HG02798 (cell line): Measurements from ENCODE around the gene LSM4.
"Not testable (repeated sequence)": the region's sequence is repeated elsewhere in the genome, so short reads cannot be mapped to it uniquely, and the experiment has no call there.

Experiments
- ATAC-seq: cut with Tn5 transposase; IDR thresholded peaks from one replicate; pipeline ENCODE4 v1.9.1; 2021; ENCODE audit warnings: mild to moderate bottlenecking; ENCODE audit not compliant: unreplicated experiment, poor library complexity

The LSM4 gene

GRCh38 chr19:18342090-18342632 is 19.3 kb upstream of the LSM4 start:
- no peak for ATAC-seq

- peak; percentile 47 for ATAC-seq
Measured at GRCh38 chr19:18340990-18341868, 18.4 kb upstream of the LSM4 start.

- ATAC-seq = peak; percentile 75
Measured at GRCh38 chr19:18340190-18340989, 17.5 kb upstream of the LSM4 start, which contains the start of gene PGPEP1. Gene PGPEP1, plus strand, starts transcription at chr19:18340598. Its CDS starts 84 bp downstream, at chr19:18340682.

- no peak for ATAC-seq
Measured at GRCh38 chr19:18339723-18340122, 16.8 kb upstream of the LSM4 start.

DNA sequence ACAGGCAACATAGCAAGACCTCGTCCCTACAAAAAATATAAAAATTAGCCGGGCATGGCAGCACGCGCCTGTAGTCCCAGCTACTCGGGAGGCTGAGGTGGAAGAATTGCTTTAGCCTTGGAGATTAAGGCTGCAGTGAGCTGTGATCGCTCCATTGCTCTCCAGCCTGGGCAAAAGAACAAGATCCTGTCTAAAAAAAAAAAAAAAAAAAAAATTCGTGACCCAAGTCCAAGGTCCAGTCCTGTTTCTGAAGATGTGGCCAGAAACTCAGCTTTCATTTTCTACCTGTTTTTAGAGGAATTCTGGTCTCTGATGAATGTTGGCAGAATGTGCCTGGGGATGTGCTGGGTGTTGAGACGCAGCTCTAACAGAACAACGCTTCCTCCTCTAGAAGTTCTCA is 15.7 kb upstream of the LSM4 start:
- ATAC-seq = no peak

GRCh38 chr19:18336121-18336520 is 13.2 kb upstream of the LSM4 start:
- ATAC-seq = no peak

DNA sequence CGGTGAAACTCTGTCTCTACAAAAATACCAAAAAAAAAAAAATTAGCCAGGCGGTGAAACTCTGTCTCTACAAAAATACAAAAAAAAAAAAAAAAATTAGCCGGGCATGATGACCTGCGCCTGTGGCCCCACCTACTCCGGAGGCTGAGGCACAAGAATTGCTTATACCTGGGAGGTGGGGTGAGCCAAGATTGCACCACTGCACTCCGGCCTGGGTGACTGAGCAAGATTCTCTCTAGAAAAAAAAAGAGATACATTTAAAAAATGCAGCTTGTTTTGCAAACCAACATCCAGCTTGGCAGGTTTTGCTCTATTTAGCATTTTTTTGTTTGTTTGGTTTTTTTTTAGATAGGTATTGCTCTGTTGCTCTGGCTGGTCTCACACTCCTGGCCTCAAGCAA is 10.8 kb upstream of the LSM4 start:
- ATAC-seq = no peak

- no peak for ATAC-seq
Measured at GRCh38 chr19:18332917-18333530, 10.1 kb upstream of the LSM4 start.

- no peak for ATAC-seq
Measured at GRCh38 chr19:18330868-18331267, 8.0 kb upstream of the LSM4 start.

DNA sequence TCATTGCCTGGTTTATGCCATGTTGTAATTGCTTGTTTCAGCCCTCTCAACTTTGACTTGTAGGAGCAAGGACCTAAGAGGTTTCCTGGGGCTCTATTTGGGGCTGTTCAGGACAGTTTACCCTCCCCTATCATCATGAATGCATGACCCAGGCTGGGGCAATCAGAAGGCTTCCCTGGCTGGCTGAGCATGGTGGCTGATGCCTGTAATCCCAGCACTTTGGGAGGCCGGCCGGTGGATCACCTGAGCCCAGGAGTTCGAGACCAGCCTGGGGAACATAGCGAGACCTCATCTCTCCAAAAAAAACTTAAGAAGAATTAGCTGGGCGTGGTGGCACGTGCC is 6.1 kb upstream of the LSM4 start:
- no peak for ATAC-seq

DNA sequence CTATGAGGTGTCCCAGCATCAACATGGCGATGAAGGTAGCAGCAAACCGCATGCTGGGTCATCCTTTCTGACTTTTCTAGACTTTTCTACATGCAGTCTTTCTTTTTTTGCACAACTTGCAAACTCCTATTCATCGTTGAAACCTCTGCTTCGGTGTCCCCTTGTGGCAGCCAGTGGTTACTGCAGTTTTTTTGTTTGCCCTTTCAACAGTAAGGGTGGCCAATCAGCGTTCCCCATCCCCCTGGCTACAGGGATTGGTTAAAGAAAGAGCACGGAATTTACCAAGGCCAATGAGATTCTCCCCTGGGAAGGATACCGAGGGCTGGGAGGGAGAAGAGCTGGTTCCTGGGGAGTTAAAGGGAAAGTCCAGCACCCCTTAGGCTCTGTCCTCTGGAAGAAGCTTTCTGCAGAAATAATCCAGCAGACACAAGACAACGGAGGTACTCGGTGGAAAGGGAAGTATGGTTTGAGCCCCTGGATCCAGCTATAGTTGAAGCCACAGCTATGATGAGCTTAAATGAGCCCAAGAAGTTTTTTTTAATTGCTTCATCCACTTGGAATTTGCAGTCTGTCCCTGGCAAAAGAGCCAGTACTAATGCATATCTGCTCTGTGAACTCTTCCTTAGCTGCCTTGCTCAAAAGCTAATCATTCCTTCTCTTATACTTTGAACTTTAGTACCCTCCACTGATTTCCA is 5.6 kb upstream of the LSM4 start:
- ATAC-seq = peak; percentile 94

- no peak for ATAC-seq
Measured at GRCh38 chr19:18326772-18327171, 3.9 kb upstream of the LSM4 start.

- ATAC-seq = not testable (repeated sequence)
Measured at GRCh38 chr19:18324373-18324731, 1.5 kb upstream of the LSM4 start.

DNA sequence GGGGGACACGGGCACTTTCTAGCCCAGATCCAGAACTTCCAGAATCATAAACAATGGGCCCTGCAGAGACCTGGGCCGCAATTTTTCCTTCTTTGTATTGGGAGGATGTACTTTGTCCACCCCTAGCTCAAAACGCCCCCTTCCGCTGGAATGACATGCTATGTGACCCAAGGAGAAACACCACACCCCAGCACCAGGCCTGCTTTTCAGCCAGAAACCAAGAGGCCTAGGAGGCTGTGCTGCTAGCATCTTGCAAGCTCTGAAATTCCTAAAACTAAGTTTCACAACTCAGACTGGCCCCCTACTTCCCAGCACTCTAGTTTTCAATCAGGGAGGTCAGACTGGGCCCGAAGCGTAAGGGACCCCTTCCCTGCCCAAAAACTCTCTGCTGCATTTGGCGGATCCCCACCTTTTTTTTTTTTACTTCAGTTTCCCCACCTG is 538 bp downstream of the LSM4 start:
- no peak for ATAC-seq

- no peak for ATAC-seq
Measured at GRCh38 chr19:18321734-18322102, 1.2 kb downstream of the LSM4 start.

GRCh38 chr19:18320865-18321733 is 1.8 kb downstream of the LSM4 start:
- ATAC-seq = no peak

DNA sequence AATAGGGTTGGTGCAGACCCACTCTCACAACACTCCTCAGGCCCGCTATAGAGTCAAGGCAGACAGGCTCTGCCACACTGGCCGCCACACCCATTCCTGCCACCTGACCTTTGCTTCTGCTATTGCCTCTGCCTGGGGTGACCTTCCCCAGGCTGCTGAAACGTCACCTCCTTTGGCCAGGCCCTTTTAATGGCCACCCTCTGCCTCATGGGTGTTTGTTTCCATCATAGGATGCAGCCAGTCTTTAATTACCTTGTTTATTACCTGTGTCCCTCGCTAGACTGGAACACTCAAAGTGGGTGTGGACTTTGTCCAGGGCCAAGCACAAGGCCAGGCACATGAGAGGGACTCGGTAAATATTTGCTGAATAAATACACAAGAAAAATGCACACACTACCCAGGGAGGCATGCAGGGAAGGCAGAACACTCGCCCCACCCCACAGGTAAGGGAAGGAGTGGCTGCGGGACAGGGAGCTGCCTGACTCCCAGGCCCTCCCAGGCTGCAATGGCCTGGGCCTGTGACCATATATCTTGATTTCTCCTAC is 3.2 kb downstream of the LSM4 start:
- no peak for ATAC-seq

GRCh38 chr19:18317961-18318800 is 4.7 kb downstream of the LSM4 start:
- ATAC-seq = no peak
